Stimulated activated memory B cell treated with anti-CD40 and anti-IgM and Interleukin-4, amounts not matched to agents 10 μg/mL and 1 μg/mL and 100 μg/mL, for 72 hours (primary cell): Measurements from ENCODE around the gene TBL1XR1.
"Not testable (repeated sequence)": the region's sequence is repeated elsewhere in the genome, so short reads cannot be mapped to it uniquely, and the experiment has no call there.

ENCODE experiments used
- ATAC-seq: fragments of 150-1000 bp; cut with Tn5 transposase; 2 replicates; pipeline ENCODE4 v1.10.0; 2021
- H3K27ac Mint-ChIP-seq: one replicate; pipeline ENCODE4 v1.8.0; 2022; ENCODE audit warnings: mild to moderate bottlenecking, mixed read lengths
- H3K27me3 Mint-ChIP-seq: one replicate; pipeline ENCODE4 v1.8.0; 2022; ENCODE audit warnings: mixed read lengths
- H3K36me3 Mint-ChIP-seq: one replicate; pipeline ENCODE4 v1.8.0; 2022; ENCODE audit warnings: mixed read lengths
- H3K4me1 Mint-ChIP-seq: one replicate; pipeline ENCODE4 v1.8.0; 2022; ENCODE audit warnings: mixed read lengths
- H3K4me3 Mint-ChIP-seq: one replicate; pipeline ENCODE4 v1.8.0; 2022; ENCODE audit warnings: mild to moderate bottlenecking, moderate library complexity, mixed read lengths
- H3K9me3 Mint-ChIP-seq: one replicate; pipeline ENCODE4 v1.8.0; 2022; ENCODE audit warnings: mixed read lengths

TBL1XR1 gene

GRCh38 chr3:177196456-177197040 is 734 bp downstream of the TBL1XR1 start:
- ATAC-seq, result peak; percentile 35
- H3K4me1 Mint-ChIP-seq, result peaks cover 54% of the 10 kb centered on the region
- H3K27ac Mint-ChIP-seq, result peak overlapping the region; percentile 96
- H3K27me3 Mint-ChIP-seq, result no peaks in the 10 kb centered on the region
- peak overlapping the region; percentile 94 for H3K4me3 Mint-ChIP-seq
- H3K36me3 Mint-ChIP-seq, result peaks cover 16% of the 10 kb centered on the region
- H3K9me3 Mint-ChIP-seq, result no peaks in the 10 kb centered on the region

GRCh38 chr3:177196008-177196455 is 1.2 kb downstream of the TBL1XR1 start:
- peak; percentile 37 for ATAC-seq
- peaks cover 60% of the 10 kb centered on the region for H3K4me1 Mint-ChIP-seq

GRCh38 chr3:177195242-177195991 is 1.9 kb downstream of the TBL1XR1 start:
- Mint-ChIP-seq H3K4me3 (peak overlapping the region; percentile 94), H3K27ac (peak overlapping the region; percentile 96), H3K4me1 (peaks cover 66% of the 10 kb centered on the region), H3K36me3 (peaks cover 19% of the 10 kb centered on the region), H3K27me3 (no peaks in the 10 kb centered on the region), H3K9me3 (no peaks in the 10 kb centered on the region)
- ATAC-seq, result no peak

More at GRCh38 chr3:177196008-177196455, 1.2 kb downstream of the TBL1XR1 start:
- Mint-ChIP-seq H3K27me3 (no peaks in the 10 kb centered on the region), H3K27ac (peak overlapping the region; percentile 96), H3K9me3 (no peaks in the 10 kb centered on the region), H3K4me3 (peak overlapping the region; percentile 94), H3K36me3 (peaks cover 19% of the 10 kb centered on the region)

GRCh38 chr3:177194299-177194698 is 3.0 kb downstream of the TBL1XR1 start:
- peaks cover 19% of the 10 kb centered on the region for H3K36me3 Mint-ChIP-seq
- peak overlapping the region; percentile 96 for H3K27ac Mint-ChIP-seq
- ATAC-seq, result no peak
- H3K9me3 Mint-ChIP-seq, result no peaks in the 10 kb centered on the region
- H3K4me3 Mint-ChIP-seq, result peak overlapping the region; percentile 94
- H3K27me3 Mint-ChIP-seq, result no peaks in the 10 kb centered on the region
- peaks cover 63% of the 10 kb centered on the region for H3K4me1 Mint-ChIP-seq

- peaks cover 19% of the 10 kb centered on the region for H3K36me3 Mint-ChIP-seq
- no peak for ATAC-seq
- peak overlapping the region; percentile 94 for H3K4me3 Mint-ChIP-seq
- no peaks in the 10 kb centered on the region for H3K9me3 Mint-ChIP-seq
- no peaks in the 10 kb centered on the region for H3K27me3 Mint-ChIP-seq
- H3K27ac Mint-ChIP-seq, result peak overlapping the region; percentile 96
- peaks cover 59% of the 10 kb centered on the region for H3K4me1 Mint-ChIP-seq
Measured at GRCh38 chr3:177193688-177194268, 3.5 kb downstream of the TBL1XR1 start.

- H3K4me1 Mint-ChIP-seq, result peaks cover 59% of the 10 kb centered on the region
- peak overlapping the region; percentile 94 for H3K4me3 Mint-ChIP-seq
- peaks cover 19% of the 10 kb centered on the region for H3K36me3 Mint-ChIP-seq
Measured at GRCh38 chr3:177193275-177193674, 4.0 kb downstream of the TBL1XR1 start.

GRCh38 chr3:177190756-177191681 is 6.3 kb downstream of the TBL1XR1 start:
- Mint-ChIP-seq H3K36me3 (peaks cover 24% of the 10 kb centered on the region), H3K9me3 (no peaks in the 10 kb centered on the region), H3K27me3 (no peaks in the 10 kb centered on the region), H3K4me1 (peaks cover 74% of the 10 kb centered on the region), H3K27ac (peak overlapping the region; percentile 67), H3K4me3 (peak overlapping the region; percentile 64)
- peak; percentile 69 for ATAC-seq

More at GRCh38 chr3:177193275-177193674, 4.0 kb downstream of the TBL1XR1 start:
- H3K27ac Mint-ChIP-seq, result peak overlapping the region; percentile 96
- not testable (repeated sequence) for ATAC-seq, H3K9me3 Mint-ChIP-seq, H3K27me3 Mint-ChIP-seq

- H3K27ac Mint-ChIP-seq, H3K9me3 Mint-ChIP-seq, ATAC-seq, H3K4me3 Mint-ChIP-seq, H3K27me3 Mint-ChIP-seq: not testable (repeated sequence)
- H3K4me1 Mint-ChIP-seq, result peaks cover 73% of the 10 kb centered on the region
- peaks cover 26% of the 10 kb centered on the region for H3K36me3 Mint-ChIP-seq
Measured at GRCh38 chr3:177190184-177190583, 7.1 kb downstream of the TBL1XR1 start.

GRCh38 chr3:177188325-177188724 is 9.0 kb downstream of the TBL1XR1 start:
- not testable (repeated sequence) for H3K27ac Mint-ChIP-seq, ATAC-seq, H3K4me3 Mint-ChIP-seq, H3K27me3 Mint-ChIP-seq, H3K9me3 Mint-ChIP-seq
- H3K36me3 Mint-ChIP-seq, result peaks cover 23% of the 10 kb centered on the region
- H3K4me1 Mint-ChIP-seq, result peaks cover 70% of the 10 kb centered on the region

- no peak for ATAC-seq
- Mint-ChIP-seq H3K27ac (peak overlapping the region; percentile 17), H3K27me3 (no peaks in the 10 kb centered on the region), H3K9me3 (no peaks in the 10 kb centered on the region), H3K4me3 (no peak overlapping the region), H3K4me1 (peaks cover 64% of the 10 kb centered on the region), H3K36me3 (peaks cover 21% of the 10 kb centered on the region)
Measured at GRCh38 chr3:177186306-177186705, 11.0 kb downstream of the TBL1XR1 start.

GRCh38 chr3:177185035-177185574 is 12.2 kb downstream of the TBL1XR1 start:
- peaks cover 25% of the 10 kb centered on the region for H3K36me3 Mint-ChIP-seq
- H3K4me3 Mint-ChIP-seq, result no peak overlapping the region
- peaks cover 64% of the 10 kb centered on the region for H3K4me1 Mint-ChIP-seq
- no peaks in the 10 kb centered on the region for H3K9me3 Mint-ChIP-seq
- no peak for ATAC-seq
- H3K27me3 Mint-ChIP-seq, result no peaks in the 10 kb centered on the region
- peak overlapping the region; percentile 4 for H3K27ac Mint-ChIP-seq

GRCh38 chr3:177184602-177185001 is 12.7 kb downstream of the TBL1XR1 start:
- ATAC-seq, result peak; percentile 36
- H3K27me3 Mint-ChIP-seq, H3K4me3 Mint-ChIP-seq, H3K9me3 Mint-ChIP-seq: not testable (repeated sequence)
- H3K4me1 Mint-ChIP-seq, result peaks cover 69% of the 10 kb centered on the region
- H3K27ac Mint-ChIP-seq, result peak overlapping the region; percentile 4
- peaks cover 28% of the 10 kb centered on the region for H3K36me3 Mint-ChIP-seq

- Mint-ChIP-seq H3K4me3 (no peak overlapping the region), H3K9me3 (peaks cover 3% of the 10 kb centered on the region), H3K27ac (no peak overlapping the region), H3K27me3 (no peaks in the 10 kb centered on the region), H3K4me1 (peaks cover 77% of the 10 kb centered on the region), H3K36me3 (peaks cover 34% of the 10 kb centered on the region)
- ATAC-seq, result no peak
Measured at GRCh38 chr3:177182352-177182751, 14.9 kb downstream of the TBL1XR1 start.

GRCh38 chr3:177181418-177181817 is 15.9 kb downstream of the TBL1XR1 start:
- H3K4me1 Mint-ChIP-seq, result peaks cover 68% of the 10 kb centered on the region
- peak overlapping the region; percentile 66 for H3K27ac Mint-ChIP-seq
- peaks cover 3% of the 10 kb centered on the region for H3K9me3 Mint-ChIP-seq
- no peaks in the 10 kb centered on the region for H3K27me3 Mint-ChIP-seq
- H3K4me3 Mint-ChIP-seq, result no peak overlapping the region
- peaks cover 35% of the 10 kb centered on the region for H3K36me3 Mint-ChIP-seq
- no peak for ATAC-seq
